IMR-90 (cell line): ENCODE data around the gene NFYC.

ENCODE experiments used
- BHLHE40 ChIP-seq: fragments of 150-350 bp; IDR thresholded peaks from 2 replicates; pipeline ENCODE4 v1.6.1; 2016; ENCODE audit warnings: mild to moderate bottlenecking, low read depth, low read length
- CEBPB ChIP-seq: IDR thresholded peaks from 2 replicates; pipeline ENCODE4 v1.6.1; 2012; ENCODE audit warnings: low read depth, low read length, improper control_type of control experiment
- FOS ChIP-seq: fragments of 150-350 bp; IDR thresholded peaks from 2 replicates; pipeline ENCODE4 v1.6.1; 2016; ENCODE audit warnings: low read depth, low read length
- MAFK ChIP-seq: IDR thresholded peaks from 2 replicates; pipeline ENCODE4 v1.6.1; 2012; ENCODE audit warnings: low read depth, low read length, improper control_type of control experiment
- MAZ ChIP-seq: IDR thresholded peaks from 2 replicates; pipeline ENCODE4 v1.6.1; 2012; ENCODE audit warnings: low read depth, mild to moderate bottlenecking, low read length, improper control_type of control experiment, moderate library complexity, borderline replicate concordance
- MXI1 ChIP-seq: IDR thresholded peaks from 2 replicates; pipeline ENCODE4 v1.6.1; 2012; ENCODE audit warnings: low read depth, mild to moderate bottlenecking, low read length, moderate library complexity, borderline replicate concordance
- POLR2A ChIP-seq: IDR thresholded peaks from 2 replicates; pipeline ENCODE4 v1.6.1; 2012; ENCODE audit warnings: mild to moderate bottlenecking, low read depth, low read length
- RAD21 ChIP-seq: IDR thresholded peaks from 2 replicates; pipeline ENCODE4 v1.6.1; 2012; ENCODE audit warnings: low read length, improper control_type of control experiment
- RFX5 ChIP-seq: IDR thresholded peaks from 2 replicates; pipeline ENCODE4 v1.8.0; 2012; ENCODE audit warnings: low read depth, mild to moderate bottlenecking, low read length, moderate library complexity
- SMC3 ChIP-seq: fragments of 150-350 bp; IDR thresholded peaks from 2 replicates; pipeline ENCODE4 v1.6.1; 2016; ENCODE audit warnings: low read depth, mild to moderate bottlenecking, antibody characterized with exemption, low read length, moderate library complexity
- TF ChIP-seq, protein P1 (sequence below): conservative IDR thresholded peaks from 2 replicates; pipeline ENCODE4 v1.5.1; 2012; ENCODE audit warnings: mild to moderate bottlenecking, low read depth, low read length, improper control_type of control experiment
- TF ChIP-seq, protein P2 (sequence below): fragments of 150-350 bp; IDR thresholded peaks from 2 replicates; pipeline ENCODE4 v1.6.1; 2016; ENCODE audit warnings: low read depth, mild to moderate bottlenecking, low read length, moderate library complexity, borderline replicate concordance
- TF ChIP-seq, protein P3 (sequence below): fragments of 150-350 bp; IDR thresholded peaks from 2 replicates; pipeline ENCODE4 v1.6.1; 2017; ENCODE audit warnings: mild to moderate bottlenecking, antibody characterized with exemption, low read length, low read depth

DNA sequence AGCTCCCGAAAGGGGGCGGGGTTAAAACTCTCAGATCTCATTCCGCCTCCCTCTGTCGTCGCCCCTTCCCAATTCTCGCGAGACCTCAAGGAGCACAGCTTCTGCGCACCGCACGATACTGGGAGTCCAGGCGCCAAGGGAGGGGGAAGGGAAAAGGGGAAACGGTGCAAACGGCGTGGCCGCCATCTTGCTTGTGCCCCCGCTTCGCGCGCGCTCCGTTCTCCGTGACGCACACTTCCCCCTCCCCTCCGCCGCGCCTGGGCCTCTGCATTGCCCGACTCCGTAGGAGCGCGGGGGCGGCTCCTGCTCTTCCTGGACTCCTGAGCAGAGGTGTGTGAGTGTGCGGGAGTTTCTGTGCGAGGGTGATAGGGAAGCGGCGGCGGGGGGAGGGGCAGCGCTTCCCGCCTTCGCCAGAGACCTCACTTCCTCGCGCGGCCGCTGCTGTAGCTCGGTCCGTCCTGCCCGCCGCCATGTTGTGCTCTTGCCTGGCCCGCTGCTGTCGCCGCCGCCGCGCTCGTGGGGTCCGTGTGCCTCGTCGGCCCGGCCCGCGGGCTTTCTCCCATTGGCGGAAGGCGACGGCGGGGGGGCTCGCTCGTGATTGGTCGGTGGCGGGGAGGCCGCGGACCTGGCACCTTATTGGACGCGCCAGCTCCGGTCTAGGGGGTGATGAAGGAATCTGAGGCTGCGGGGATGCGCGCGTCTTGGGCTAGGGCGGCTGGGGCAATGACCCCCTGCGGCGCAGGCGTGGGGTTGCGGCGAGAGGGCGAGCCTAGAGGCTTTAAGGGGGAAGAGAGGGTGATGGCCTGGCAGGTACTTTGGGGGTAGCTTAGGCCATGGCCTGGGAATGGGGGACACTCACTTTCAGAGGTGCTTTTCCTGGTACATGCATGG, at the start of gene NFYC:
- TF ChIP-seq POLR2A (peak; percentile 92), RFX5 (no peak), BHLHE40 (peak; percentile 57; the same call in 1 of the 2 replicates), RAD21 (no peak), CEBPB (no peak), SMC3 (no peak), FOS (no peak; the same call in 1 of the 2 replicates), MAZ (peak; percentile 72), MAFK (no peak), MXI1 (no peak; the same call in 1 of the 2 replicates)
- TF ChIP-seq, protein P1, sequence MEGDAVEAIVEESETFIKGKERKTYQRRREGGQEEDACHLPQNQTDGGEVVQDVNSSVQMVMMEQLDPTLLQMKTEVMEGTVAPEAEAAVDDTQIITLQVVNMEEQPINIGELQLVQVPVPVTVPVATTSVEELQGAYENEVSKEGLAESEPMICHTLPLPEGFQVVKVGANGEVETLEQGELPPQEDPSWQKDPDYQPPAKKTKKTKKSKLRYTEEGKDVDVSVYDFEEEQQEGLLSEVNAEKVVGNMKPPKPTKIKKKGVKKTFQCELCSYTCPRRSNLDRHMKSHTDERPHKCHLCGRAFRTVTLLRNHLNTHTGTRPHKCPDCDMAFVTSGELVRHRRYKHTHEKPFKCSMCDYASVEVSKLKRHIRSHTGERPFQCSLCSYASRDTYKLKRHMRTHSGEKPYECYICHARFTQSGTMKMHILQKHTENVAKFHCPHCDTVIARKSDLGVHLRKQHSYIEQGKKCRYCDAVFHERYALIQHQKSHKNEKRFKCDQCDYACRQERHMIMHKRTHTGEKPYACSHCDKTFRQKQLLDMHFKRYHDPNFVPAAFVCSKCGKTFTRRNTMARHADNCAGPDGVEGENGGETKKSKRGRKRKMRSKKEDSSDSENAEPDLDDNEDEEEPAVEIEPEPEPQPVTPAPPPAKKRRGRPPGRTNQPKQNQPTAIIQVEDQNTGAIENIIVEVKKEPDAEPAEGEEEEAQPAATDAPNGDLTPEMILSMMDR, result peak; percentile 1; the same call in 1 of the 2 replicates
- TF ChIP-seq, protein P2, sequence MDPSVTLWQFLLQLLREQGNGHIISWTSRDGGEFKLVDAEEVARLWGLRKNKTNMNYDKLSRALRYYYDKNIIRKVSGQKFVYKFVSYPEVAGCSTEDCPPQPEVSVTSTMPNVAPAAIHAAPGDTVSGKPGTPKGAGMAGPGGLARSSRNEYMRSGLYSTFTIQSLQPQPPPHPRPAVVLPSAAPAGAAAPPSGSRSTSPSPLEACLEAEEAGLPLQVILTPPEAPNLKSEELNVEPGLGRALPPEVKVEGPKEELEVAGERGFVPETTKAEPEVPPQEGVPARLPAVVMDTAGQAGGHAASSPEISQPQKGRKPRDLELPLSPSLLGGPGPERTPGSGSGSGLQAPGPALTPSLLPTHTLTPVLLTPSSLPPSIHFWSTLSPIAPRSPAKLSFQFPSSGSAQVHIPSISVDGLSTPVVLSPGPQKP, result no peak
- TF ChIP-seq, protein P3, sequence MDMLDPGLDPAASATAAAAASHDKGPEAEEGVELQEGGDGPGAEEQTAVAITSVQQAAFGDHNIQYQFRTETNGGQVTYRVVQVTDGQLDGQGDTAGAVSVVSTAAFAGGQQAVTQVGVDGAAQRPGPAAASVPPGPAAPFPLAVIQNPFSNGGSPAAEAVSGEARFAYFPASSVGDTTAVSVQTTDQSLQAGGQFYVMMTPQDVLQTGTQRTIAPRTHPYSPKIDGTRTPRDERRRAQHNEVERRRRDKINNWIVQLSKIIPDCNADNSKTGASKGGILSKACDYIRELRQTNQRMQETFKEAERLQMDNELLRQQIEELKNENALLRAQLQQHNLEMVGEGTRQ, result peak; percentile 19; the same call in 1 of the 2 replicates
